Small intestine (tissue), 7 donors: Measurements from ENCODE around the gene TUBGCP5. TPM values are rescaled to one million over a fixed set of nuclear protein-coding genes. Genes with fewer than 3 reads are reported as not detected.
"Not testable (repeated sequence)": the region's sequence is repeated elsewhere in the genome, so short reads cannot be mapped to it uniquely, and the experiment has no call there.

Source experiments
- DNase-seq, 2 donors: peaks; one replicate each; pipeline versions ENCODE4 v3.0.0 to v3.0.0-alpha.2; 2013
- FAIRE-seq: peaks from 2 replicates; lab custom pipeline; 2012; peaks lifted over from hg19 to GRCh38; lab: Jason Lieb, UNC
- H3K27ac ChIP-seq, 3 donors: one replicate each; pipeline ENCODE4 v1.5.1; 2013; ENCODE audit warnings: low read length in 2 of 3, mild to moderate bottlenecking in 2 of 3, control low read depth in 1 of 3, inconsistent platforms in 1 of 3, low read depth in 1 of 3, moderate library complexity in 1 of 3
- H3K27me3 ChIP-seq, 3 donors: one replicate each; pipeline ENCODE4 v1.6.1; 2013; ENCODE audit warnings: low read length in 3 of 3, inconsistent platforms in 1 of 3; ENCODE audit not compliant: control insufficient read depth in 3 of 3, insufficient read depth in 3 of 3
- H3K36me3 ChIP-seq, 3 donors: one replicate each; pipeline ENCODE4 v1.6.1; 2013; ENCODE audit warnings: low read length in 3 of 3, inconsistent platforms in 1 of 3, low read depth in 1 of 3, mild to moderate bottlenecking in 1 of 3, moderate library complexity in 1 of 3; ENCODE audit not compliant: control insufficient read depth in 3 of 3, insufficient read depth in 2 of 3
- H3K4me1 ChIP-seq, 3 donors: one replicate each; pipeline ENCODE4 v1.6.1; 2013; ENCODE audit warnings: low read length in 2 of 3, inconsistent platforms in 1 of 3, low read depth in 1 of 3, mild to moderate bottlenecking in 1 of 3, moderate library complexity in 1 of 3; ENCODE audit not compliant: control insufficient read depth in 3 of 3, insufficient read depth in 2 of 3
- H3K4me3 ChIP-seq, 3 donors: one replicate each; pipeline ENCODE4 v1.5.1; 2013; ENCODE audit warnings: low read length in 3 of 3, control low read depth in 1 of 3, inconsistent platforms in 1 of 3, low read depth in 1 of 3, mild to moderate bottlenecking in 1 of 3, moderate library complexity in 1 of 3
- H3K9me3 ChIP-seq, 2 donors: one replicate each; pipeline ENCODE4 v1.6.1; 2013; ENCODE audit warnings: low read depth in 1 of 2, low read length in 1 of 2; ENCODE audit not compliant: control insufficient read depth in 2 of 2, insufficient read depth in 1 of 2
- WGBS, 3 donors: extraction: QIAGEN DNeasy Blood & Tissue Kit; methylation state at CpG; one replicate each; pipeline ENCODE4 v1.1.7; 2013; 5-methylcytosine and 5-hydroxymethylcytosine counted together
- polyA plus RNA-seq, 4 donors: library from polyadenylated mRNA; stranded (reverse) in 3 of 4; unstranded in 1 of 4; fragments of 200-250 nt in 3 of 4; fragments of 120-200 nt in 1 of 4; gene quantifications; one replicate each; pipeline versions ENCODE4 v1.2.1 to v1.2.3, GENCODE V29; 2013
- donor health status: healthy with polysubstance abuse.
- donor health status: control.
- donor health status: control.
- donor health status: Bipolar disorder and iron deficiency.
- donor health status: healthy.

Gene TUBGCP5
- polyA plus RNA-seq, 4 donors, result 3.0 to 16.6 (median 6.1) TPM

DNA sequence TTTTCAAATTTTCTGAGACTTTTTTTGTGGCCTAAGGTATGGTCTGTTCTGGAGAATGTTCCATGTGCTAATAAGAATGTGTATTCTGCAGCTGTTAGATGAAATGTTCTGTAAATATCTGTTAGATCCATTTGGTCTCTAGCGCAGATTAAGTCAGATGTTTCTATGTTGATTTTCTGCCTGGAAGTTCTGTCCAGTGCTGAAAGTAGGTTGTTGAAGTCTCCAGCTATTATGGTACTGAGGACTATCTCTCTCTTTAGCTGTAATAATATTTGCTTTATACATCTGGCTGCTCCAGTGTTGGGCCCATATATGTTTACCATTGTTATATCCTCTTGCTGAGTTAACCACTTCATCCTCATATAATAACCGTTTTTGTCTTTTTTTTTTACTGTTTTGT, 13.2 kb upstream of the TUBGCP5 start:
- no peak overlapping the region for H3K27ac ChIP-seq
- DNase-seq (no peak), FAIRE-seq (no peak)
- no peaks in the 10 kb centered on the region for H3K36me3 ChIP-seq
- no peaks in the 10 kb centered on the region for H3K4me1 ChIP-seq
- no peak overlapping the region for H3K4me3 ChIP-seq
- H3K27me3 ChIP-seq, result no peaks in the 10 kb centered on the region
- peaks cover 0 to 1% of the 10 kb centered on the region in 2 donors for H3K9me3 ChIP-seq
- 58 to 67% (median 65%) methylated on average over 2 of the region's 2 CpGs for WGBS, 3 donors

DNA sequence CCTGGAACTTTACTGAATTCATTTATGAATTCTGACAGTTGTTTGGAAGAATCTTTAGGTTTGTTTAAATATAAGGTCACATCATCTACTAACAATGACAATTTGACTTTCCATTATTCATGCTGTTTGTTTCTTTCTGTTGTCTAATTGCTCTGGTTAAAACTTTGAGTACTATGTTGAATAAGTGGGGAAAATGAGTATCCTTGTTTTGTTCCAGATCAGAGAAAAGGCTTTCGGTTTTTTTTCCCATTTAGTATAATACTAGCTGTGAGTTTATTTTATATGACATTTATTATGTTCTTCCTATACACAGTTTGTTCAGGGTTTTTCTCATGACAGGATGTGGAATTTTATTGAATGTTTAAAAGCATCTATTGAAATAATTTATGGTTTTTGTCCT, 11.3 kb upstream of the TUBGCP5 start:
- WGBS, 3 donors, result 67 to 72% (median 69%) methylated on average over 1 of the region's 1 CpG
- no peaks in the 10 kb centered on the region for H3K27me3 ChIP-seq
- H3K4me1 ChIP-seq, result no peaks in the 10 kb centered on the region
- DNase-seq, result no peak
- H3K36me3 ChIP-seq, result no peaks in the 10 kb centered on the region
- H3K27ac ChIP-seq, result no peak overlapping the region
- no peak overlapping the region for H3K4me3 ChIP-seq
- H3K9me3 ChIP-seq, result peaks cover 0 to under 1% of the 10 kb centered on the region in 2 donors
- FAIRE-seq, result no peak

GRCh38 chr15:23049984-23050628, 10.7 kb upstream of the TUBGCP5 start:
- no peaks in the 10 kb centered on the region for H3K27me3 ChIP-seq
- H3K36me3 ChIP-seq, result no peaks in the 10 kb centered on the region
- no peak overlapping the region for H3K4me3 ChIP-seq
- WGBS, 3 donors, result 82 to 93% (median 89%) methylated on average over 13 to 16 of the region's 16 CpGs
- DNase-seq (no peak), FAIRE-seq (no peak)
- no peaks in the 10 kb centered on the region for H3K4me1 ChIP-seq
- H3K9me3 ChIP-seq, result no peaks in the 10 kb centered on the region
- no peak overlapping the region for H3K27ac ChIP-seq

- not testable (repeated sequence) for H3K27ac ChIP-seq, H3K36me3 ChIP-seq, H3K9me3 ChIP-seq, DNase-seq, H3K4me1 ChIP-seq, H3K27me3 ChIP-seq, H3K4me3 ChIP-seq, FAIRE-seq
- WGBS, 3 donors, result 80 to 89% (median 86%) methylated on average over 9 of the region's 9 CpGs
Measured at GRCh38 chr15:23048572-23049282, 9.4 kb upstream of the TUBGCP5 start.

DNA sequence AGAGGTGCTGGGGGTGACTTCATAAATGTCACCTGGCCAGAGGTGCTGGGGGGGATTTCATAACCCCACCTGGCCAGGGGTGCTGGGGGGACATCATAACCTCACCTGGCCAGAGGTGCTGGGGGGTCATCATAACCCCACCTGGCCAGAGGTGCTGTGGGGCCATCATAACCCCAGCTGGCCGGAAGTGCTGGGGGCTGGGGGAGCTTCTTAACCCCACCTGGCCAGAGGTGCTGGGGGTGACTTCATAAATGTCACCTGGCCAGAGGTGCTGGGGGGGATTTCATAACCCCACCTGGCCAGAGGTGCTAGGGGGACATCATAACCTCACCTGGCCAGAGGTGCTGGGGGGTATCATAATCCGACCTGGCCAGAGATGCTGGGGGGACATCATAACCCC, 4.6 kb upstream of the TUBGCP5 start:
- not testable (repeated sequence) for H3K4me3 ChIP-seq, H3K27ac ChIP-seq, FAIRE-seq, H3K27me3 ChIP-seq, H3K36me3 ChIP-seq, H3K4me1 ChIP-seq, H3K9me3 ChIP-seq, DNase-seq
- 68 to 95% (median 71%) methylated on average over 2 of the region's 2 CpGs for WGBS, 3 donors

- not testable (repeated sequence) for H3K36me3 ChIP-seq, H3K4me3 ChIP-seq, H3K27me3 ChIP-seq, DNase-seq, H3K9me3 ChIP-seq, FAIRE-seq, H3K4me1 ChIP-seq, H3K27ac ChIP-seq
- WGBS, 3 donors, result 86 to 95% (median 89%) methylated on average over 4 of the region's 4 CpGs
Measured at GRCh38 chr15:23043535-23043934, 4.2 kb upstream of the TUBGCP5 start.

- not testable (repeated sequence) for H3K27me3 ChIP-seq, H3K36me3 ChIP-seq, H3K4me3 ChIP-seq, DNase-seq, FAIRE-seq, H3K9me3 ChIP-seq, H3K27ac ChIP-seq, H3K4me1 ChIP-seq
- WGBS, 3 donors, result 72 to 89% (median 86%) methylated on average over 7 to 8 of the region's 8 CpGs
Measured at GRCh38 chr15:23041736-23042135, 2.4 kb upstream of the TUBGCP5 start.

DNA sequence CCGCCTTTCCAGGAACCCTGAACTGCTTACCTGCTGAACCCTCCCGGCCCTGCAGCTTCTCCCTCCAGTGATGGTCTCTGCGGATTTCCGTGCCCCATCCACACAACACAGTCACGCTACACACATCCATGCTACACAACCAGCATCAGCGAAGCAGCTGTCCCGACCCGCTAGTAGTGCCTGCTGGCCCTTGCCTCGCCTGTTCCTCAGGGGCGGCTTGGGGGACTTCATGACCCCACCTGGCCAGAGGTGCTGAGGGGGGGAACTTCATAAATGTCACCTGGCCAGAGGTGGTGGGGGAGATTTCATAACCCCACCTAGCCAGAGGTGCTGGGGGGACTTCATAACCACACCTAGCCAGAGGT, 530 bp upstream of the TUBGCP5 start:
- FAIRE-seq, result no peak
- H3K4me1 ChIP-seq, result no peaks in the 10 kb centered on the region
- peaks cover 0 to 8% (median 0%) of the 10 kb centered on the region in 3 donors for H3K36me3 ChIP-seq
- no peaks in the 10 kb centered on the region for H3K27me3 ChIP-seq
- no peak for DNase-seq
- H3K27ac ChIP-seq, result peak overlapping the region; percentile 20 to 95 (median 39)
- H3K9me3 ChIP-seq, result no peaks in the 10 kb centered on the region
- peak overlapping the region; percentile 4 to 96 (median 58) for H3K4me3 ChIP-seq
- 21 to 36% (median 28%) methylated on average over 10 of the region's 10 CpGs for WGBS, 3 donors
